Measurements from ENCODE around the gene MAP3K9.
A peak's percentile ranks its signal among the peaks of the same experiment; 100 is the strongest.

Gene MAP3K9

GRCh38 chr14:70788898-70789297 is 20.4 kb downstream of the MAP3K9 start:
- no peak for DNase-seq

- DNase-seq, result no peak
Observed at GRCh38 chr14:70785556-70785955, 23.8 kb downstream of the MAP3K9 start.

GRCh38 chr14:70784886-70785285 is 24.4 kb downstream of the MAP3K9 start:
- DNase-seq, result no peak

- no peak for DNase-seq
Observed at GRCh38 chr14:70782361-70782760, 27.0 kb downstream of the MAP3K9 start.

- DNase-seq, result peak in 9 of 56 donors; percentile 0 to 41 (median 3)
Observed at GRCh38 chr14:70780396-70781075, 28.8 kb downstream of the MAP3K9 start.

GRCh38 chr14:70779667-70780066 is 29.6 kb downstream of the MAP3K9 start:
- DNase-seq, result no peak

GRCh38 chr14:70776197-70776596 is 33.1 kb downstream of the MAP3K9 start:
- no peak for DNase-seq

- DNase-seq, result no peak
Observed at GRCh38 chr14:70773182-70773862, 36.0 kb downstream of the MAP3K9 start.

- peak in 2 of 56 donors; percentile 2 to 4 for DNase-seq
Observed at GRCh38 chr14:70771781-70772212, 37.5 kb downstream of the MAP3K9 start.

GRCh38 chr14:70770490-70770889 is 38.8 kb downstream of the MAP3K9 start:
- DNase-seq, result no peak

- DNase-seq, result no peak
Observed at GRCh38 chr14:70759398-70759797, 49.9 kb downstream of the MAP3K9 start.

GRCh38 chr14:70755655-70756054 is 53.7 kb downstream of the MAP3K9 start:
- no peak for DNase-seq

- DNase-seq, result no peak
Observed at GRCh38 chr14:70754991-70755390, 54.3 kb downstream of the MAP3K9 start.

- no peak for DNase-seq
Observed at GRCh38 chr14:70753518-70753953, 55.8 kb downstream of the MAP3K9 start.

GRCh38 chr14:70748422-70748821 is 60.9 kb downstream of the MAP3K9 start:
- no peak for DNase-seq

- DNase-seq, result no peak
Observed at GRCh38 chr14:70744641-70745040, 64.7 kb downstream of the MAP3K9 start.

GRCh38 chr14:70742316-70742715 is 67.0 kb downstream of the MAP3K9 start:
- no peak for DNase-seq

- DNase-seq, result no peak
Observed at GRCh38 chr14:70741482-70741881, 67.8 kb downstream of the MAP3K9 start.

GRCh38 chr14:70735043-70735442 is 74.3 kb downstream of the MAP3K9 start:
- no peak for DNase-seq

- DNase-seq, result no peak
Observed at GRCh38 chr14:70731447-70732239, 77.7 kb downstream of the MAP3K9 start.

GRCh38 chr14:70730393-70730792 is 78.9 kb downstream of the MAP3K9 start:
- DNase-seq, result no peak
